ENCODE data around the gene ASCC3. TPM values are rescaled to one million over a fixed set of nuclear protein-coding genes. Genes with fewer than 3 reads are reported as not detected.

Gene ASCC3
- total RNA-seq, 1 donor from 2014 or later: 75.3 TPM

- Mint-ChIP-seq H3K27me3 (ENCODE audit: insufficient read depth, low read depth) (peaks cover 23% of the 10 kb centered on the region), H3K36me3 (no peaks in the 10 kb centered on the region), H3K4me3 (no peak overlapping the region), H3K4me1 (peaks cover 8% of the 10 kb centered on the region), H3K27ac (no peak overlapping the region), H3K9me3 (no peaks in the 10 kb centered on the region)
- Histone ChIP-seq H3K9me3 (ENCODE audit: low read depth) (no peaks in the 10 kb centered on the region), H3K9ac (no peak overlapping the region), H3F3A (ENCODE audit: low read depth) (no peaks in the 10 kb centered on the region), H3K4me3 (no peak overlapping the region), H3K79me2 (ENCODE audit: low read depth) (no peaks in the 10 kb centered on the region), H2AFZ (replicated peaks) (no peak overlapping the region), H3K4me1 (peaks cover 6% of the 10 kb centered on the region), H3K36me3 (no peaks in the 10 kb centered on the region), H4K20me1 (ENCODE audit: low read depth) (peaks cover 23% of the 10 kb centered on the region), H3K27ac (no peak overlapping the region), H3K27me3 (peaks cover 70% of the 10 kb centered on the region), H3K4me2 (no peak overlapping the region)
- TF ChIP-seq CTCF (IDR thresholded peaks at IDR 0.05) (no peak), EZH2phosphoT487 (IDR thresholded peaks at IDR 0.05) (no peak), EZH2 (IDR thresholded peaks at IDR 0.05) (no peak)
- DNase-seq (ENCODE audit: low spot score): no peak
These were observed 407.9 kb downstream of the ASCC3 start for GRCh38 chr6:100473182-100473581.

GRCh38 chr6:100472674-100473073, 408.5 kb downstream of the ASCC3 start:
- H3F3A ChIP-seq (ENCODE audit: low read depth): no peaks in the 10 kb centered on the region
- no peak overlapping the region for H2AFZ ChIP-seq (replicated peaks)
- H4K20me1 ChIP-seq (ENCODE audit: low read depth): peaks cover 28% of the 10 kb centered on the region
- Mint-ChIP-seq H3K4me3 (no peak overlapping the region), H3K4me1 (peaks cover 11% of the 10 kb centered on the region), H3K27ac (no peak overlapping the region), H3K36me3 (no peaks in the 10 kb centered on the region), H3K9me3 (peaks cover 2% of the 10 kb centered on the region), H3K27me3 (ENCODE audit: insufficient read depth, low read depth) (peaks cover 28% of the 10 kb centered on the region)
- no peak overlapping the region for H3K4me2 ChIP-seq
- no peak overlapping the region for H3K27ac ChIP-seq
- no peak for TF ChIP-seq EZH2phosphoT487 (IDR thresholded peaks at IDR 0.05)
- no peak for TF ChIP-seq EZH2 (IDR thresholded peaks at IDR 0.05)
- TF ChIP-seq CTCF (IDR thresholded peaks at IDR 0.05): no peak
- H3K9me3 ChIP-seq (ENCODE audit: low read depth): no peaks in the 10 kb centered on the region
- no peaks in the 10 kb centered on the region for H3K36me3 ChIP-seq
- no peak for DNase-seq (ENCODE audit: low spot score)
- H3K79me2 ChIP-seq (ENCODE audit: low read depth): no peaks in the 10 kb centered on the region
- H3K4me1 ChIP-seq: peaks cover 6% of the 10 kb centered on the region
- no peak overlapping the region for H3K4me3 ChIP-seq
- H3K9ac ChIP-seq: no peak overlapping the region
- H3K27me3 ChIP-seq: peaks cover 75% of the 10 kb centered on the region

GRCh38 chr6:100470422-100471120, 410.6 kb downstream of the ASCC3 start:
- Histone ChIP-seq H3K9me3 (ENCODE audit: low read depth) (no peaks in the 10 kb centered on the region), H3K27me3 (peaks cover 96% of the 10 kb centered on the region), H3K79me2 (ENCODE audit: low read depth) (no peaks in the 10 kb centered on the region), H3K9ac (no peak overlapping the region), H2AFZ (replicated peaks) (no peak overlapping the region), H3K4me1 (peaks cover 15% of the 10 kb centered on the region), H3K36me3 (no peaks in the 10 kb centered on the region), H4K20me1 (ENCODE audit: low read depth) (peaks cover 50% of the 10 kb centered on the region), H3K4me3 (no peak overlapping the region), H3K27ac (no peak overlapping the region), H3F3A (ENCODE audit: low read depth) (peaks cover 15% of the 10 kb centered on the region), H3K4me2 (no peak overlapping the region)
- Mint-ChIP-seq H3K4me3 (no peak overlapping the region), H3K27me3 (ENCODE audit: insufficient read depth, low read depth) (peaks cover 49% of the 10 kb centered on the region), H3K4me1 (peaks cover 18% of the 10 kb centered on the region), H3K9me3 (peaks cover 2% of the 10 kb centered on the region), H3K27ac (no peak overlapping the region), H3K36me3 (no peaks in the 10 kb centered on the region)
- TF ChIP-seq CTCF (IDR thresholded peaks at IDR 0.05) (no peak), EZH2phosphoT487 (IDR thresholded peaks at IDR 0.05) (no peak), EZH2 (IDR thresholded peaks at IDR 0.05) (no peak)
- DNase-seq (ENCODE audit: low spot score): no peak

All from neural progenitor cell (in vitro differentiated cells).